ENCODE measurements around the gene BPIFA2. TPM values are rescaled to one million over a fixed set of nuclear protein-coding genes. Genes with fewer than 3 reads are reported as not detected.

BPIFA2 gene
- polyA plus RNA-seq, 1 experiment, result not detected

- H3K36me3 ChIP-seq (ENCODE audit: control insufficient read depth, insufficient read depth, low read length), result no peaks in the 10 kb centered on the region
- no peak overlapping the region for H3K4me3 ChIP-seq (ENCODE audit: low read depth, low read length)
- ChIA-PET CTCF (no interaction called here), POLR2A (no interaction called here)
- no peaks in the 10 kb centered on the region for H3K27me3 ChIP-seq (ENCODE audit: control insufficient read depth, insufficient read depth, low read length)
- no peak for DNase-seq (ENCODE audit: low read depth)
- no peak for TF ChIP-seq CTCF (IDR thresholded peaks at IDR 0.05; ENCODE audit: insufficient read depth, low read depth, low read length)
These were observed 42.4 kb downstream of the BPIFA2 start for GRCh38 chr20:33210371-33210770.

- ChIA-PET POLR2A (no interaction called here), CTCF (interaction anchor here (1.0 to 1.3 kb wide), 3 partner anchors 10 to 310 kb away, joined by 3 to 5 read pairs (median 4); no protein-coding TSS in a partner anchor)
- Histone ChIP-seq H3K27me3 (ENCODE audit: control insufficient read depth, insufficient read depth, low read length) (no peaks in the 10 kb centered on the region), H3K36me3 (ENCODE audit: control insufficient read depth, insufficient read depth, low read length) (no peaks in the 10 kb centered on the region), H3K4me3 (ENCODE audit: low read depth, low read length) (no peak overlapping the region)
- peak; percentile 39; the same call in 1 of the 2 replicates for TF ChIP-seq CTCF (IDR thresholded peaks at IDR 0.05; ENCODE audit: insufficient read depth, low read depth, low read length)
- no peak for DNase-seq (ENCODE audit: low read depth)
These were observed 44.0 kb downstream of the BPIFA2 start for GRCh38 chr20:33211817-33212424.

- Histone ChIP-seq H3K4me3 (ENCODE audit: low read depth, low read length) (no peak within 1 kb of the TSS), H3K27me3 (ENCODE audit: control insufficient read depth, insufficient read depth, low read length) (no peaks in the 10 kb centered on the region), H3K36me3 (ENCODE audit: control insufficient read depth, insufficient read depth, low read length) (no peaks in the 10 kb centered on the region)
- no peak for TF ChIP-seq CTCF (IDR thresholded peaks at IDR 0.05; ENCODE audit: insufficient read depth, low read depth, low read length)
- ChIA-PET POLR2A (no interaction called here), CTCF (no interaction called here)
- DNase-seq (ENCODE audit: low read depth), result no peak
These were observed 49.1 kb downstream of the BPIFA2 start, which contains the start of gene BPIFA3 for GRCh38 chr20:33217052-33217451. BPIFA3 (plus strand) TSS chr20:33217352; CDS start chr20:33217537, 185 bp downstream.

GRCh38 chr20:33224399-33224798, 56.4 kb downstream of the BPIFA2 start:
- POLR2A ChIA-PET, result no interaction called here
- H3K27me3 ChIP-seq (ENCODE audit: control insufficient read depth, insufficient read depth, low read length), result no peaks in the 10 kb centered on the region; the same call in 1 of the 2 replicates
- H3K36me3 ChIP-seq (ENCODE audit: control insufficient read depth, insufficient read depth, low read length), result no peaks in the 10 kb centered on the region
- no peak overlapping the region for H3K4me3 ChIP-seq (ENCODE audit: low read depth, low read length)
- no peak for TF ChIP-seq CTCF (IDR thresholded peaks at IDR 0.05; ENCODE audit: insufficient read depth, low read depth, low read length)
- CTCF ChIA-PET, result no interaction called here
- no peak for DNase-seq (ENCODE audit: low read depth)

GRCh38 chr20:33229843-33230242, 61.9 kb downstream of the BPIFA2 start:
- no peak overlapping the region for H3K4me3 ChIP-seq (ENCODE audit: low read depth, low read length)
- no peaks in the 10 kb centered on the region for H3K36me3 ChIP-seq (ENCODE audit: control insufficient read depth, insufficient read depth, low read length)
- POLR2A ChIA-PET, result no interaction called here
- H3K27me3 ChIP-seq (ENCODE audit: control insufficient read depth, insufficient read depth, low read length), result no peaks in the 10 kb centered on the region; the same call in 1 of the 2 replicates
- no peak for TF ChIP-seq CTCF (IDR thresholded peaks at IDR 0.05; ENCODE audit: insufficient read depth, low read depth, low read length)
- CTCF ChIA-PET, result interaction anchor here (0.6 kb wide), 1 partner anchor 285 kb away, joined by 3 read pairs; no protein-coding TSS in a partner anchor
- DNase-seq (ENCODE audit: low read depth), result no peak

Other genes starting within 250 kb of the BPIFA2 start
- gene SUN5, start 163.7 kb upstream of the BPIFA2 start, polyA plus RNA-seq (2011; rRNA removed), result not detected in 2 replicates
- gene BPIFB2, start 160.5 kb upstream of the BPIFA2 start, polyA plus RNA-seq (2011; rRNA removed), result not detected in 2 replicates
- not detected in 2 replicates for gene BPIFB6, start 136.5 kb upstream of the BPIFA2 start, polyA plus RNA-seq (2011; rRNA removed)
- gene BPIFB3, start 114.3 kb upstream of the BPIFA2 start, polyA plus RNA-seq (2011; rRNA removed), result not detected in 2 replicates
- not detected in 2 replicates for gene BPIFB4, start 88.5 kb upstream of the BPIFA2 start, polyA plus RNA-seq (2011; rRNA removed)
- gene BPIFA3, start 49.2 kb downstream of the BPIFA2 start, polyA plus RNA-seq (2011; rRNA removed), result not detected in 2 replicates
- gene BPIFA1, start 67.8 kb downstream of the BPIFA2 start, polyA plus RNA-seq (2011; rRNA removed), result not detected in 2 replicates
- gene BPIFB1, start 115.1 kb downstream of the BPIFA2 start, polyA plus RNA-seq (2011; rRNA removed), result not detected in 2 replicates
- 24.7 and 27.0 TPM in 2 replicates for gene CDK5RAP1, start 233.4 kb downstream of the BPIFA2 start, polyA plus RNA-seq (2011; rRNA removed)

Measured in BJ (cell line).